HT-29 (cell line): ENCODE data around the gene OR4C45. TPM values are rescaled to one million over a fixed set of nuclear protein-coding genes. Genes with fewer than 3 reads are reported as not detected.
"Not testable (repeated sequence)": the region's sequence is repeated elsewhere in the genome, so short reads cannot be mapped to it uniquely, and the experiment has no call there.

ENCODE experiments used
- DNase-seq: peaks from one replicate; pipeline ENCODE4 v3.0.0-alpha.2; 2015; ENCODE audit warnings: low spot score
- total RNA-seq: library from RNA; depleted of rRNA; stranded (reverse); fragments of >200 nt; shearing (Covaris generic); gene quantifications from 2 replicates; pipeline ENCODE4 v1.2.3, GENCODE V29; 2014; rRNA removed

The OR4C45 gene
- not detected in 2 replicates for total RNA-seq

DNA sequence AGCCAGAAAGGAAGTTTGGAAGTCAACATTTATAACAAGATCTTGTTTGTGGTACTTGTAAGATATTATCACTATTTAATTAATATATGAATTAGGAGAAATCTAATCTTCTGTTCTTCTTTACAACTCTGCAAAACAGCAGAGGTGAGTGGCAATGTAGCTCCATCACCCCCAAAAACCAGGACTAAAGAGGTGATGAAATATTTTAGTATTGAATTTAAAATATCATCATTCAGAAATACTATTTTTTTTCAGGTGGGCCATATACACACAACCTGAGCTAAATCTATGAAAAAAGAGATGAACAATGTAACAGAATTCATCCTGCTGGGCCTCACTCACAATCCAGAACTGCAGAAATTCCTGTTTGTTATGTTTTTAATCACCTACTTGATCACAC lies at the start of gene OR4C45:
Gene OR4C45 (plus strand): TSS at position 301 of the 400 bp plus-strand sequence.
- DNase-seq = no peak

DNA sequence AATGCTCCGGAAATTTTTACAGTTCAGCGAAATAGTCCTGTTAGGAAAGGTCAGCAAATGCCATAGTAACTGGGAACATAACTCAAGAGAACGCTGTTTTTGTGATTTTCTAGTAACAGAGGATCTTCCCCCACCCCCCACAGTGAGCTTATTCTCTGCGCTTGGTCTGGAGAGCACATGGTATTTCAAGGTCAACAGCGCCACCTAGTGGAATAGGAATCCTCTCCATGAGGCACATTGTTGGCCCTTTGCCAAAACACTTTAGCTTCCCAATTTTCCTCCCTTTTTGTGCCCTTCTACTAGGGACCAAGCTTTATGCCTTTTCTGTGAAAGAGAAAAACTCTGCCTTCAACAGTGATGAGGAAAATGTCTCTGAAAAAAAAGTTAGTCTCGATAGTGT lies 37.1 kb upstream of the OR4C45 start:
- DNase-seq = peak; percentile 91

GRCh38 chr11:50030193-50030592 lies 2.5 kb upstream of the OR4C45 start:
- DNase-seq = no peak

DNA sequence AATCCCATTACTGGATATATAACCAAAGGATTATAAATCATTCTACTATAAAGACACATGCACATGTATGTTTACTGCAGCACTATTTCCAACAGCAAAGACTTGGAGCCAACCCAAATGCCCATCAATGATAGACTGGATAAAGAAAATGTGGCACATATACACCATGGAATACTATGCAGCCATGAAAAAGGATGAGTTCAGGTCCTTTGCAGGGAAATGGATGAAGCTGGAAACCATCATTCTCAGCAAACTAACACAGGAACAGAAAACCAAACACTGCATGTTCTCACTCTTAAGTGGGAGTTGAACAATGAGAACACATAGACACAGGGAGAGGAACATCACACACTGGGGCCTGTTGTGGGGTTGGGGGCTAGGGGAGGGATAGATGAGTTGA lies 3.6 kb downstream of the OR4C45 start:
- DNase-seq = not testable (repeated sequence)

DNA sequence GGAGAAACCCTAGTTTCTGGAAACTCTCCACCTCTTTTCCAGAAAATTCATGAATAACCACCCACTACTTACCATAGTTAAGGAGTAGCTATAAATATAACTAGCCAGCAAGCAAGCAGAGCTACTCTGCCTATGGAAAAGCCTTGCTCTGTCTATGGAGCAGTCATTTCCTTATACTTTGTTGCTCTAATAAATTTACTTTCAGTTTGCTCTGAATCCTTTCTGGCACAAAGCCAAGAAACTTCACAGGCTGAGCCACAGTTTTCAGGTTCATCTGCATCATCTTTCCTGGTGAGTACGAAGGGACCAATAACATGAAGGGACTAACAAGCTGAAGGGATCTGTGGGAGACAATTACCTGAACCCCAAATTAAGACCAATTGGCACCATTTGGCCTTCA lies 4.6 kb downstream of the OR4C45 start:
- peak; percentile 4 for DNase-seq

GRCh38 chr11:50044647-50045046 lies 12.0 kb downstream of the OR4C45 start:
- no peak for DNase-seq

DNA sequence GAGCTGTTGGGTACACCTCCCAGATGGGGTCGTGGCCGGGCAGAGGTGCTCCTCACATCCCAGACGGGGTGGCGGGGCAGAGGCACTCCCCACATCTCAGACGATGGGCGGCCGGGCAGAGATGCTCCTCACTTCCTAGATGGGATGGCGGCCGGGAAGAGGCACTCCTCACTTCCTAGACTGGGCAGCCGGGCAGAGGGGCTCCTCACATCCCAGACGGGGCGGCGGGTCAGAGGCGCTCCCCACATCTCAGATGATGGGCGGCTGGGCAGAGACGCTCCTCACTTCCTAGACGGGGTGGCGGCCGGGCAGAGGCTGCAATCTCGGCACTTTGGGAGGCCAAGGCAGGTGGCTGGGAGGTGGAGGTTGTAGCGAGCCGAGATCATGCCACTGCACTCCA lies 30.4 kb downstream of the OR4C45 start:
- DNase-seq = not testable (repeated sequence)

DNA sequence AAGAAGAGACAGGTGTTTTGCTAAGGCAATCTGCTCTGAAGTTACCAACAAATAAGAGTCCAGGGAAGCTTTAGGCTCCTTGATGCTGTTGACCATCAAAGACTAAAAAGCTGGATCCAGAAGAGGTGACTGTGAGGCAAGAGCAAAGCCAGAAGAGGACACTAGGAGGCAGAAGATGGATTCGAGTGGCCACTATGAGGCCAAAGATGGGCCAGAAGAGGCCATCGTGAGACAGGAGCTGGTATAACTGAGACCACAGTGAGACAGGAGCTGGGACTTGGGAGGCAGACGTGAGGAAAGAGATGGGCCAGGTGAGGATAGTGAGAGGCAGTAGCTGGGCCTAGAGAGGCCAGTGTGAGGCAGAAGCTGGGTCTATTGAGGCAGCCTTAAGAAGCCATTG lies 37.7 kb downstream of the OR4C45 start:
- no peak for DNase-seq

GRCh38 chr11:50071584-50072225 lies 39.0 kb downstream of the OR4C45 start:
- no peak for DNase-seq

GRCh38 chr11:50072226-50073112 lies 39.8 kb downstream of the OR4C45 start:
- no peak for DNase-seq

GRCh38 chr11:50073113-50074105 lies 40.7 kb downstream of the OR4C45 start:
- no peak for DNase-seq

DNA sequence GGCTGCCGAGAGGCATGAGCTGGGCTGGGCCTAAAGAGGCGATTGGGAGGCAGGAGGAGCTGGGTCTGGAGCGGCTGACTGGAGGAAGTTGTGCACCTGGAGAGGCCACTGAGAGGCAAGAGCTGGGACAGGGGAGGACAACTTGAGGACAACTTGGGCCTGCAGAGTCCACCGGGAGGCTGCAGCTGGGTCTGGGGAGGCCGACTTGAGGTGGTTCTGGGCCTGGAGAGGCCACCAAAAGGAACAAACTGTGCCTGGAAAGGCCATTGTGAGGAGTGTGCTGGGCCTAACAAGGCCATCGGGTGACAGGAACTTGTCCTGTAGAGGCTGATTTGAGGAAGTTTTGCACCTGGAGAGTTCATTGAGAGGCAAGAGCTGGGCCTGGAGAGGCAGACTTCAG lies 41.5 kb downstream of the OR4C45 start:
- no peak for DNase-seq

DNA sequence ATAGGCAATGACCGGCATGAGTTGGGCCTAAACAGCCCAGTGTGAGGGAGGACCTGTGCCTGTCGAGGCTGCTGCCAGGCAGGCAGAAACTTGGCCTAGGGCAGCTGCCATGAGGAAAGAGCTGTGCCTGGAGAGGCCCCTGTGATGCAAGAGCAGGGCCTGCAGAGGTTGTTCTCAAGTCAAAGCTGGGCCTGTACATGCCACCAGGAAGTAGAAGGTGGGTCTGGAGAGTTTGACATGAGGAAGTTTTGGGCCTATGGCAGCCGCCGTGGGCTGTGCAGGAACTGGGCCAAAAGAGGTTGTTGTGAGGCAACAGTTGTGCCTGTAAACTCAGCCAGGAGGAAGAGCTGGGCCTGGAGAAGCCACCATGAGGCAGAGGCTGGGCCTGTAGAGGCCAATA lies 43.2 kb downstream of the OR4C45 start:
- no peak for DNase-seq

DNA sequence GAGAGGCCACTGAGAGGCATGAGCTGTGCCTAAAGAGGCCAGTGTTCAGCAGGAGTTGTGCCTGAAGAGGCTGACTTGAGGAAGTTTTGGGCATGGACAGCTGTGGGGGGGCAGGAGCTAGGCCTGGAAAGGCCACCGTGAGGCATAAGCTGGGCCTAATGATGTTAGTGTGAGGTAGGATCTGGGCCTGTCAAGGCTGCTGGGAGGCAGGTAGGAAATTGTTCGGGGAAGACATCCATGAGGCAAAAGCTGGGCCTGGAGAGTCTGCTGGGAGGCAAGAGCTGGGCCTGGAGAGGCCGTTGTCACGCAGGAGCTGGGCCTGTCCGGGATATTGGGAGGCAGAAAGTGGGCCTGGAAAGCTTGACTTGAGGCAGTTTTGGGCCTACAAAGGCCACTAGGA lies 44.9 kb downstream of the OR4C45 start:
- DNase-seq = no peak

- DNase-seq = no peak
These were observed 45.3 kb downstream of the OR4C45 start for GRCh38 chr11:50078001-50078400.

GRCh38 chr11:50078946-50079345 lies 46.3 kb downstream of the OR4C45 start:
- not testable (repeated sequence) for DNase-seq

- no peak for DNase-seq
These were observed 47.6 kb downstream of the OR4C45 start for GRCh38 chr11:50080256-50080655.
